IMR-90 (cell line): ENCODE data around the gene TFB2M. TPM values are rescaled to one million over a fixed set of nuclear protein-coding genes. Genes with fewer than 3 reads are reported as not detected.

Source experiments
- ATAC-seq: fragments of 200-7000 bp; cut with Tn5 transposase; 2 replicates; pipeline ENCODE4 v1.9.1; 2020; ENCODE audit warnings: low read depth, mild to moderate bottlenecking, moderate library complexity
- BruUV-seq: library from RNA; stranded (reverse); fragments of 400-500 nt; replicated peaks from 2 replicates; lab custom pipeline; 2021; lab: Mats Ljungman, UMichigan
- CTCF ChIA-PET: fragments of 300-600 bp; formaldehyde crosslinking; extraction: SDS; loops from one replicate; lab custom pipeline; 2021; ENCODE audit warnings: antibody characterized with exemption; lab: Yijun Ruan, JAX
- POLR2A ChIA-PET: fragments of 300-600 bp; sonication (Branson Sonifier 250); formaldehyde crosslinking; loops from one replicate; lab custom pipeline; 2022; ENCODE audit warnings: antibody characterized with exemption; ENCODE audit not compliant: unreplicated experiment; lab: Charles Lee
- DNase-seq: peaks from one replicate; pipeline ENCODE4 v3.0.0; 2013
- H2AFZ ChIP-seq: replicated peaks from 2 replicates; pipeline ENCODE3; 2013; ENCODE audit warnings: low read length, mild to moderate bottlenecking; ENCODE audit not compliant: poor library complexity
- H2AK5ac ChIP-seq: 2 replicates; pipeline ENCODE4 v1.6.1; 2013; ENCODE audit warnings: low read depth, low read length, inconsistent platforms
- H2AK9ac ChIP-seq: replicated peaks from 2 replicates; pipeline ENCODE3; 2013; ENCODE audit warnings: mild to moderate bottlenecking, low read depth, low read length, moderate library complexity; ENCODE audit not compliant: poor library complexity
- H2BK120ac ChIP-seq: 2 replicates; pipeline ENCODE4 v1.6.1; 2013; ENCODE audit warnings: low read depth, low read length, inconsistent platforms
- H2BK15ac ChIP-seq: 3 replicates; pipeline ENCODE4 v1.6.1; 2013; ENCODE audit warnings: low read depth, low read length, inconsistent platforms
- H2BK20ac ChIP-seq: 2 replicates; pipeline ENCODE4 v1.6.1; 2013; ENCODE audit warnings: low read depth, mild to moderate bottlenecking, inconsistent platforms, low read length, moderate library complexity
- H2BK5ac ChIP-seq: 2 replicates; pipeline ENCODE4 v1.6.1; 2013; ENCODE audit warnings: mild to moderate bottlenecking, low read depth, low read length, inconsistent platforms; ENCODE audit not compliant: poor library complexity, severe bottlenecking
- H3K14ac ChIP-seq: replicated peaks from 2 replicates; pipeline ENCODE4 v1.6.1; 2013; ENCODE audit warnings: low read depth, low read length, inconsistent platforms
- H3K18ac ChIP-seq: 2 replicates; pipeline ENCODE4 v1.6.1; 2013; ENCODE audit warnings: low read depth, low read length, control low read depth
- H3K23ac ChIP-seq: 2 replicates; pipeline ENCODE4 v1.6.1; 2013; ENCODE audit warnings: low read depth, low read length, inconsistent platforms
- H3K27ac ChIP-seq: 2 replicates; pipeline ENCODE4 v1.5.1; 2013; ENCODE audit warnings: mild to moderate bottlenecking, control low read depth, low read length; ENCODE audit not compliant: insufficient read depth
- H3K27me3 ChIP-seq: 2 replicates; pipeline ENCODE4 v1.6.1; 2013; ENCODE audit warnings: low read length; ENCODE audit not compliant: control insufficient read depth, insufficient read depth
- H3K36me3 ChIP-seq: 2 replicates; pipeline ENCODE4 v1.6.1; 2013; ENCODE audit warnings: low read length, mixed read lengths; ENCODE audit not compliant: control insufficient read depth, insufficient read depth
- H3K4ac ChIP-seq: 2 replicates; pipeline ENCODE4 v1.6.1; 2013; ENCODE audit warnings: low read depth, low read length, inconsistent platforms
- H3K4me1 ChIP-seq: 2 replicates; pipeline ENCODE4 v1.6.1; 2013; ENCODE audit warnings: low read length, mixed read lengths; ENCODE audit not compliant: control insufficient read depth, insufficient read depth
- H3K4me2 ChIP-seq: 2 replicates; pipeline ENCODE4 v1.6.1; 2013; ENCODE audit warnings: low read depth, mild to moderate bottlenecking, control low read depth, low read length, moderate library complexity
- H3K4me3 ChIP-seq: 2 replicates; pipeline ENCODE4 v1.5.1; 2013; ENCODE audit warnings: low read depth, mild to moderate bottlenecking, control low read depth, low read length, moderate library complexity; ENCODE audit not compliant: insufficient read depth
- H3K56ac ChIP-seq: 2 replicates; pipeline ENCODE4 v1.6.1; 2013; ENCODE audit warnings: low read length, inconsistent platforms; ENCODE audit not compliant: insufficient read depth; ENCODE audit errors: extremely low read depth
- H3K79me1 ChIP-seq, 2 experiments: 2 replicates each; pipeline ENCODE4 v1.6.1; 2013; ENCODE audit warnings: low read length in 2 of 2, inconsistent platforms in 1 of 2, low read depth in 1 of 2
- H3K9ac ChIP-seq: 2 replicates; pipeline ENCODE4 v1.6.1; 2013; ENCODE audit warnings: low read depth, low read length, control low read depth
- H3K9me1 ChIP-seq: 2 replicates; pipeline ENCODE4 v1.6.1; 2013; ENCODE audit warnings: low read length, inconsistent platforms; ENCODE audit not compliant: insufficient read depth
- H3K9me3 ChIP-seq: 2 replicates; pipeline ENCODE4 v1.6.1; 2013; ENCODE audit warnings: low read length; ENCODE audit not compliant: control insufficient read depth, insufficient read depth
- H4K20me1 ChIP-seq: 2 replicates; pipeline ENCODE4 v1.6.1; 2013; ENCODE audit warnings: low read length, inconsistent platforms; ENCODE audit not compliant: insufficient read depth
- H4K5ac ChIP-seq: 2 replicates; pipeline ENCODE4 v1.6.1; 2013; ENCODE audit warnings: mild to moderate bottlenecking, low read depth, low read length, control low read depth
- H4K8ac ChIP-seq, 2 experiments: 2 replicates each; pipeline ENCODE4 v1.6.1; 2013; ENCODE audit warnings: low read depth in 2 of 2, low read length in 2 of 2, control low read depth in 1 of 2, inconsistent platforms in 1 of 2
- H4K91ac ChIP-seq: 2 replicates; pipeline ENCODE4 v1.6.1; 2013; ENCODE audit warnings: low read depth, low read length, inconsistent platforms; ENCODE audit not compliant: insufficient read depth
- BHLHE40 ChIP-seq: fragments of 150-350 bp; IDR thresholded peaks from 2 replicates; pipeline ENCODE4 v1.6.1; 2016; ENCODE audit warnings: mild to moderate bottlenecking, low read depth, low read length
- CEBPB ChIP-seq: IDR thresholded peaks from 2 replicates; pipeline ENCODE4 v1.6.1; 2012; ENCODE audit warnings: low read depth, low read length, improper control_type of control experiment
- CTCF ChIP-seq: conservative IDR thresholded peaks from 2 replicates; pipeline ENCODE4 v1.5.1; 2012; ENCODE audit warnings: mild to moderate bottlenecking, low read depth, low read length, improper control_type of control experiment
- FOS ChIP-seq: fragments of 150-350 bp; IDR thresholded peaks from 2 replicates; pipeline ENCODE4 v1.6.1; 2016; ENCODE audit warnings: low read depth, low read length
- MAFK ChIP-seq: IDR thresholded peaks from 2 replicates; pipeline ENCODE4 v1.6.1; 2012; ENCODE audit warnings: low read depth, low read length, improper control_type of control experiment
- MAZ ChIP-seq: IDR thresholded peaks from 2 replicates; pipeline ENCODE4 v1.6.1; 2012; ENCODE audit warnings: low read depth, mild to moderate bottlenecking, low read length, improper control_type of control experiment, moderate library complexity, borderline replicate concordance
- NFE2L2 ChIP-seq: fragments of 150-350 bp; IDR thresholded peaks from 2 replicates; pipeline ENCODE4 v1.6.1; 2016; ENCODE audit warnings: low read depth, mild to moderate bottlenecking, low read length
- RAD21 ChIP-seq: IDR thresholded peaks from 2 replicates; pipeline ENCODE4 v1.6.1; 2012; ENCODE audit warnings: low read length, improper control_type of control experiment
- RCOR1 ChIP-seq: IDR thresholded peaks from 2 replicates; pipeline ENCODE4 v1.6.1; 2012; ENCODE audit warnings: mild to moderate bottlenecking, low read length, improper control_type of control experiment; ENCODE audit not compliant: insufficient replicate concordance
- USF2 ChIP-seq: fragments of 150-350 bp; IDR thresholded peaks from 2 replicates; pipeline ENCODE4 v1.6.1; 2017; ENCODE audit warnings: mild to moderate bottlenecking, antibody characterized with exemption, low read length, low read depth
- WGBS, 2 experiments: methylation state at CpG; one replicate each; pipeline versions ENCODE4 v1.1.5 to v1.1.7; 2013; ENCODE audit warnings: missing lambda C conversion rate in 2 of 2; ENCODE audit not compliant: insufficient read length in 1 of 2; ENCODE audit errors: extremely low coverage in 2 of 2; 5-methylcytosine and 5-hydroxymethylcytosine counted together
- dilution Hi-C: fragments of 300-500 bp; cut with HindIII; formaldehyde crosslinking; loops from one replicate; pipeline ENCODE4 v1.14.3; 2018; ENCODE audit warnings: low sequenced_read_pairs; ENCODE audit not compliant: unreplicated experiment
- in situ Hi-C: fragments of 300-500 bp; cut with MboI; formaldehyde crosslinking; loops from 3 replicates; pipeline ENCODE4 v1.14.3; 2019; ENCODE audit warnings: low sequenced_read_pairs, inconsistent platforms, mixed read lengths
- intact Hi-C: fragments of 100-400 bp; cut with micrococcal nuclease; formaldehyde crosslinking; loops from 2 replicates; pipeline ENCODE4 v1.10.0; 2022
- polyA plus RNA-seq, 3 experiments: library from polyadenylated mRNA; depleted of rRNA; stranded (reverse); fragments of >200 nt; gene quantifications; 2 replicates each; pipeline ENCODE4 v1.2.3, GENCODE V29; 2012; ENCODE audit warnings: low replicate concordance in 1 of 3
- total RNA-seq: library from RNA; depleted of rRNA; stranded (reverse); fragments of >200 nt; gene quantifications from 2 replicates; pipeline ENCODE4 v1.2.3, GENCODE V29; 2012

The TFB2M gene
- total and polyA plus RNA-seq, 2 of the 4 experiments (the other 2 are of a cell fraction), result 13.3 to 15.7 TPM

- Histone ChIP-seq H3K4me3 (no peak overlapping the region), H4K91ac (no peak overlapping the region), H3K36me3 (peaks cover 34% of the 10 kb centered on the region), H3K14ac (no peak overlapping the region), H3K9ac (no peak overlapping the region), H2BK5ac (no peak overlapping the region), H2BK20ac (no peak overlapping the region), H2BK120ac (no peak overlapping the region), H4K8ac (no peak overlapping the region), H2AFZ (no peak overlapping the region), H2BK15ac (no peak overlapping the region), H3K23ac (no peak overlapping the region), H3K9me3 (no peaks in the 10 kb centered on the region), H2AK9ac (no peak overlapping the region), H3K27me3 (no peaks in the 10 kb centered on the region), H3K79me1 (peaks cover 16 to 22% of the 10 kb centered on the region in 2 experiments), H4K20me1 (0 out of 2 replicates have a peak, but pooled peaks cover 3% of the 10 kb centered on the region), H3K4me2 (no peak overlapping the region), H3K4me1 (no peaks in the 10 kb centered on the region), H3K56ac (no peak overlapping the region), H3K18ac (no peak overlapping the region), H2AK5ac (no peak overlapping the region), H3K9me1 (no peaks in the 10 kb centered on the region), H4K5ac (no peak overlapping the region), H3K4ac (no peak overlapping the region), H3K27ac (no peak overlapping the region)
- dilution Hi-C loops (no loop called here), intact Hi-C loops (no loop called here), in situ Hi-C loops (no loop called here)
- no peak for TF ChIP-seq RCOR1
- TF ChIP-seq USF2, result no peak
- no peak for TF ChIP-seq RAD21
- TF ChIP-seq CEBPB, result no peak
- no peak for TF ChIP-seq FOS
- no peak for TF ChIP-seq MAFK
- no peak for TF ChIP-seq BHLHE40
- TF ChIP-seq MAZ, result no peak
- no peak for TF ChIP-seq NFE2L2
- no peak for TF ChIP-seq CTCF
- ChIA-PET CTCF (no interaction called here), POLR2A (no interaction called here)
- no TSS peak for BruUV-seq
- DNase-seq, result no peak
- ATAC-seq, result no peak
- WGBS, 2 experiments, result 98% methylated on average over 13 of the region's 16 CpGs; no CpG with 5 or more reads in 1 of the 2 experiments
Measured at GRCh38 chr1:246554201-246554600, 11.9 kb downstream of the TFB2M start.
